ENCODE data around the gene MXRA8. TPM values are rescaled to one million over a fixed set of nuclear protein-coding genes. Genes with fewer than 3 reads are reported as not detected.
A peak's percentile ranks its signal among the peaks of the same experiment; 100 is the strongest.
"Not testable (repeated sequence)": the region's sequence is repeated elsewhere in the genome, so short reads cannot be mapped to it uniquely, and the experiment has no call there.

MXRA8 gene
- total RNA-seq, 1 donor from 2014 or later = 60.0 TPM

GRCh38 chr1:1316199-1316598, 42.2 kb downstream of the MXRA8 start:
- peaks cover 30 to 52% (median 44%) of the 10 kb centered on the region in 3 donors for H3K4me1 ChIP-seq (ENCODE audit: control insufficient read depth in 3 of 3, insufficient read depth in 3 of 3, low read length in 3 of 3)
- peaks cover 45 to 57% (median 46%) of the 10 kb centered on the region in 3 donors for H3K36me3 ChIP-seq (ENCODE audit: control insufficient read depth in 3 of 3, insufficient read depth in 3 of 3, low read length in 3 of 3)
- not testable (repeated sequence) for H3K4me3 ChIP-seq (ENCODE audit: low read length in 3 of 3); H3K27ac ChIP-seq (ENCODE audit: low read depth, low read length); H3K27me3 ChIP-seq (ENCODE audit: control insufficient read depth in 3 of 3, insufficient read depth in 3 of 3, low read length in 3 of 3); H3K9me3 ChIP-seq (ENCODE audit: control insufficient read depth in 3 of 3, low read length in 3 of 3); H3K9ac ChIP-seq (ENCODE audit: low read depth in 1 of 3, low read length in 3 of 3)

- H3K9ac ChIP-seq (ENCODE audit: low read depth in 1 of 3, low read length in 3 of 3) = no peak overlapping the region
- peaks cover 23 to 45% (median 38%) of the 10 kb centered on the region in 3 donors for H3K4me1 ChIP-seq (ENCODE audit: control insufficient read depth in 3 of 3, insufficient read depth in 3 of 3, low read length in 3 of 3)
- H3K36me3 ChIP-seq (ENCODE audit: control insufficient read depth in 3 of 3, insufficient read depth in 3 of 3, low read length in 3 of 3) = peaks cover 49 to 60% (median 50%) of the 10 kb centered on the region in 3 donors
- H3K27me3 ChIP-seq (ENCODE audit: control insufficient read depth in 3 of 3, insufficient read depth in 3 of 3, low read length in 3 of 3) = no peaks in the 10 kb centered on the region
- no peak overlapping the region for H3K27ac ChIP-seq (ENCODE audit: low read depth, low read length)
- no peaks in the 10 kb centered on the region for H3K9me3 ChIP-seq (ENCODE audit: control insufficient read depth in 3 of 3, low read length in 3 of 3)
- H3K4me3 ChIP-seq (ENCODE audit: low read length in 3 of 3) = no peak overlapping the region
These were observed 42.9 kb downstream of the MXRA8 start for GRCh38 chr1:1315435-1315954.

DNA sequence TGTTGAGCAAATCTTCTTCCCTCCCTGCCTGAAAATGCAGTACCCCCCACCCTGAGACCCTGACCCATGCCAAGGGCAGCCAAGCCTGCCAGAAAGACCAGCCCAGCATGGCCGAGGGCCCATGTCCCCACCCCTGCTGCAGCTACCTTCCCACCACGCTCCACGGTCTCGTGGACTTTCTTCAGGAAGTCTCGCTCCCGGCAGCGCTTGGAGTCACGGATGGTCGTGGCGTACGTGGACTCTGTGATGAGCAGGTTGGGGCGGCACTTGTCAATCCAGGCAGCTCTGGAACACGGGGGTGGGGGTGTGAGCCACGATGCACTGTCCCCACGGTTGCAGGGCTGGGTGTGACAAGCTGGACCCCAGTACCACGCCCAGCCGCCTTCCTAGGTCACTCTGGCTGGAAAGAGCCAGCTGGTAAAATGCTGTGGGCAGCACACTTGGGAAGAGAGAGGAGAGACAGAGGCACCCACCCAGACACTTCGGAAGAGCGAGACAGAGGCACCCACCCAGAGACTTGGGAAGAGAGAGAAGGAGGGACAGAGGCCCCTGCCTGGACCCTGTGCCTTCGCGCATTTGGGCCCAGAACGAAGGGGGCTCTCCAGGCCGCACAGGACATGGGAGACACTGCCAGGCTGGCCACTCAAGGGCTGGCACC, 43.5 kb downstream of the MXRA8 start:
- Histone ChIP-seq H3K9ac (ENCODE audit: low read depth in 1 of 3, low read length in 3 of 3) (peak overlapping the region in 1 of 3 donors; percentile 16), H3K27me3 (ENCODE audit: control insufficient read depth in 3 of 3, insufficient read depth in 3 of 3, low read length in 3 of 3) (no peaks in the 10 kb centered on the region), H3K27ac (ENCODE audit: low read depth, low read length) (no peak overlapping the region), H3K4me3 (ENCODE audit: low read length in 3 of 3) (no peak overlapping the region), H3K4me1 (ENCODE audit: control insufficient read depth in 3 of 3, insufficient read depth in 3 of 3, low read length in 3 of 3) (peaks cover 22 to 40% (median 34%) of the 10 kb centered on the region in 3 donors), H3K36me3 (ENCODE audit: control insufficient read depth in 3 of 3, insufficient read depth in 3 of 3, low read length in 3 of 3) (peaks cover 49 to 58% (median 51%) of the 10 kb centered on the region in 3 donors), H3K9me3 (ENCODE audit: control insufficient read depth in 3 of 3, low read length in 3 of 3) (no peaks in the 10 kb centered on the region)

DNA sequence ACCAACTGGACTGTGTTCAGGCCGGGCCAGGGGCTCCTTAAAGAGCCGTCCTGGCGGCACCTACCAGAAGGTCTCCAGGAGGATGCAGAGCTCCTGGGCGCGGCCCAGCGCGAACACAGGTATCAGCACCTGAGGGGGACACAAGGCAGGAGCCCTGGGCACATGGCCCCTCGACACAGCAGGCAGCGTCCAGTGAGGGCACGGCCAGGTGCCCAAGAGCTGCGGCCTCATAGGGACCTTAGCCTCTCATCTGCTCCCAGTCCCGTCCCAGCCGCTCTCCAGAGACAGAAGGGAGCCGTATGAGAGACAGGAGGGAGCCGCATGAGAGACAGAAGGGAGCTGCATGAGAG, 44.1 kb downstream of the MXRA8 start:
- Histone ChIP-seq H3K9me3 (ENCODE audit: control insufficient read depth in 3 of 3, low read length in 3 of 3) (no peaks in the 10 kb centered on the region), H3K9ac (ENCODE audit: low read depth in 1 of 3, low read length in 3 of 3) (no peak overlapping the region), H3K4me1 (ENCODE audit: control insufficient read depth in 3 of 3, insufficient read depth in 3 of 3, low read length in 3 of 3) (peaks cover 28 to 40% (median 33%) of the 10 kb centered on the region in 3 donors), H3K36me3 (ENCODE audit: control insufficient read depth in 3 of 3, insufficient read depth in 3 of 3, low read length in 3 of 3) (peaks cover 48 to 53% (median 50%) of the 10 kb centered on the region in 3 donors), H3K27me3 (ENCODE audit: control insufficient read depth in 3 of 3, insufficient read depth in 3 of 3, low read length in 3 of 3) (no peaks in the 10 kb centered on the region), H3K27ac (ENCODE audit: low read depth, low read length) (no peak overlapping the region), H3K4me3 (ENCODE audit: low read length in 3 of 3) (no peak overlapping the region)

- Histone ChIP-seq H3K4me1 (ENCODE audit: control insufficient read depth in 3 of 3, insufficient read depth in 3 of 3, low read length in 3 of 3) (peaks cover 30 to 38% (median 34%) of the 10 kb centered on the region in 3 donors), H3K9ac (ENCODE audit: low read depth in 1 of 3, low read length in 3 of 3) (peak overlapping the region in 1 of 3 donors; percentile 66), H3K36me3 (ENCODE audit: control insufficient read depth in 3 of 3, insufficient read depth in 3 of 3, low read length in 3 of 3) (peaks cover 43 to 47% (median 45%) of the 10 kb centered on the region in 3 donors), H3K4me3 (ENCODE audit: low read length in 3 of 3) (no peak overlapping the region), H3K27ac (ENCODE audit: low read depth, low read length) (no peak overlapping the region), H3K27me3 (ENCODE audit: control insufficient read depth in 3 of 3, insufficient read depth in 3 of 3, low read length in 3 of 3) (no peaks in the 10 kb centered on the region), H3K9me3 (ENCODE audit: control insufficient read depth in 3 of 3, low read length in 3 of 3) (no peaks in the 10 kb centered on the region)
These were observed 44.7 kb downstream of the MXRA8 start for GRCh38 chr1:1313500-1314236.

DNA sequence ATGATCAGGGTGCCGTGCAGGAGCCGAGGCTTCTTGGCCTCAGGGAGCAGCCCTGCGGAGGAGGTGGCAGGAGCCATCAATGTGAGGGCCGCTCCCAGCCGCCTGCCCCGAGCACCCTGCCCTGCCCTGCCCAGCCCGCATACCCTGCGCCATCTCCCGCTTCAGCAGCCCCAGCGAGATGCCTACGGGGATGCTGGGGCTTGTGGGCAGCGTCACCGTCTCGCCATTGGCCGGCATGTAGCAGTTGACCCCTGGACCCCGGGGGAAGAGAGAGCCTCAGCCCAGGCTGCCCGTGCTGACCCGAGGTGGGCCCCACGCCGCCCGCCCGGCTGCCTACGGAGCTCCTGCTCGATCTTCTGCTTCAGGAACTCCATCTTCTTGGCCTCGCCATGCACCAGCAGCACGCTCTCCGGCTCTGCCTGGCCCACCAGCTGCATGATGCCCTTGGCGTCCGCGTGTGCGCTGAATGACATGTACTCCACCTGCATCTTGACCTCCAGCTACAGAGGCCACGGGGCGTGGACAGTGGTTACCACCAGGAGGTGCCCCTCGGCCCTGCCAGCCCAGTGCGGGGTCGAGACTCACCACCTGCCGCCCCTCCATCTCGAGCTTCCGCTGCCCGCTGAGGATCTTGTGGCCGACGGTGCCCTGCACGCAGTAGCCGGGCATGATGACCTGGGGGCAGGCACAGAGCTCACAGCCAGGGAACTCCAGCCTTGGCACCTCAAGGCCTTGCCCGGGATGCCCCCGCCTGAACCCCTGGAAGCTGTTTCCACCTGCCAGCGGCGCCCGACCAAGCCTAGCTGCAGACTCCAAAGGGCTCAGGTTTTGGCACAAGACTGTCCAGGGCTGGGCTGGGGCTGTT, 45.7 kb downstream of the MXRA8 start:
- Histone ChIP-seq H3K9me3 (ENCODE audit: control insufficient read depth in 3 of 3, low read length in 3 of 3) (no peaks in the 10 kb centered on the region), H3K27me3 (ENCODE audit: control insufficient read depth in 3 of 3, insufficient read depth in 3 of 3, low read length in 3 of 3) (no peaks in the 10 kb centered on the region), H3K4me3 (ENCODE audit: low read length in 3 of 3) (no peak overlapping the region), H3K9ac (ENCODE audit: low read depth in 1 of 3, low read length in 3 of 3) (peak overlapping the region in 1 of 3 donors; percentile 66), H3K36me3 (ENCODE audit: control insufficient read depth in 3 of 3, insufficient read depth in 3 of 3, low read length in 3 of 3) (peaks cover 43 to 47% (median 44%) of the 10 kb centered on the region in 3 donors), H3K27ac (ENCODE audit: low read depth, low read length) (no peak overlapping the region), H3K4me1 (ENCODE audit: control insufficient read depth in 3 of 3, insufficient read depth in 3 of 3, low read length in 3 of 3) (peaks cover 22 to 28% (median 27%) of the 10 kb centered on the region in 3 donors)

DNA sequence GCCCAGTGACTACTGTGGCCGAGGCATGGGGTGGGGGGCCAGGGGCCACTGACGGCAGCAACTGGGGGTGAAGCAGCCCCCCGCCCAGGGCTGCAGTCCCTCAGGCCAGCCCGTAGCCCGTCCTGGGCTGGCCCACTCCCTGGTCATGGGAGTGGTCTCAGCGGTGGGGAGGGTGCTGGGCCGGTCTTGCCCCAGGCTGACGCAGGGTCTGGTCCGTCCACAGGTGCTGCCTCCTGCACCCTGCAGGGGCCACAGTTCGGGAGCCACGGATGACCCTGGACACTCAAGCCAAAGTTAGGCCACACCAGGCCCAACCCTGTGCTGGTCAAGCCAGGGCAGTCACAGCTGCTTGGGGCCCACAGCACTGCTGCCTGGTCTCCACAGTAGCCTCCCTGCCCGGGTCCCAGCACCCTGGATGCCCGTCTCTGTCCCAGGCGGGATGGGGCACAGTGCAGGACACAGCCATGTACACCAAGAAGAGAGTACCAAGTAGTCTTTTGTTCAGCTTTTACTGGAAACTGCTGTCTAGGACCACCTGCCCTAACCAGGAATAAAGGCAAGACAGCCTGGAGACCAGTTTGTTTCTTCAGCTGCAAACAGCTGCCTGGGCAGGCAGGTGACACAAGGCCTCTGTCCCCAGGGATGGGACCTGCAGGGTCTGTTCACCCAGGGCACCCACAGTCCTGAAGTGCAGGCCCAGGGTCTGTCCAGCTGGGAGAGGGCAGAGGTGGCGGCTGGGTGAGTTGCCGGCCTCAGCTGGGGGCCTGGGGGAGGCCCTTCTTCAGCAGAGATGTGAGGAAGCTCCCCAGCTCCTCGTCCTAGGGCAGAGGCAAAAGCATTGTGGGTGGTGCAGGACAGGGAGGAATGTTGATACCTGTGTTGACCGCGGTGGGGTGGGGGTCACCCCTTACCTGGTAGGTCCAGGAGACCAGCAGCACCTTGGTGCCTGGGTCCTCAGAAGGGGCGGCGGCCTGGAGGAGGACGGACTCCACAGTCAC, 46.9 kb downstream of the MXRA8 start:
- Histone ChIP-seq H3K36me3 (ENCODE audit: control insufficient read depth in 3 of 3, insufficient read depth in 3 of 3, low read length in 3 of 3) (peaks cover 39 to 45% (median 42%) of the 10 kb centered on the region in 3 donors), H3K9ac (ENCODE audit: low read depth in 1 of 3, low read length in 3 of 3) (no peak overlapping the region), H3K4me3 (ENCODE audit: low read length in 3 of 3) (no peak overlapping the region), H3K4me1 (ENCODE audit: control insufficient read depth in 3 of 3, insufficient read depth in 3 of 3, low read length in 3 of 3) (peaks cover 27 to 34% (median 32%) of the 10 kb centered on the region in 3 donors), H3K27ac (ENCODE audit: low read depth, low read length) (no peak overlapping the region), H3K27me3 (ENCODE audit: control insufficient read depth in 3 of 3, insufficient read depth in 3 of 3, low read length in 3 of 3) (no peaks in the 10 kb centered on the region), H3K9me3 (ENCODE audit: control insufficient read depth in 3 of 3, low read length in 3 of 3) (no peaks in the 10 kb centered on the region)

GRCh38 chr1:1310476-1311053, 47.8 kb downstream of the MXRA8 start:
- H3K27me3 ChIP-seq (ENCODE audit: control insufficient read depth in 3 of 3, insufficient read depth in 3 of 3, low read length in 3 of 3) = no peaks in the 10 kb centered on the region
- peak overlapping the region in 1 of 3 donors; percentile 16 for H3K9ac ChIP-seq (ENCODE audit: low read depth in 1 of 3, low read length in 3 of 3)
- no peak overlapping the region for H3K4me3 ChIP-seq (ENCODE audit: low read length in 3 of 3)
- H3K27ac ChIP-seq (ENCODE audit: low read depth, low read length) = no peak overlapping the region
- H3K4me1 ChIP-seq (ENCODE audit: control insufficient read depth in 3 of 3, insufficient read depth in 3 of 3, low read length in 3 of 3) = peaks cover 35 to 42% (median 41%) of the 10 kb centered on the region in 3 donors
- no peaks in the 10 kb centered on the region for H3K9me3 ChIP-seq (ENCODE audit: control insufficient read depth in 3 of 3, low read length in 3 of 3)
- peaks cover 39 to 45% (median 42%) of the 10 kb centered on the region in 3 donors for H3K36me3 ChIP-seq (ENCODE audit: control insufficient read depth in 3 of 3, insufficient read depth in 3 of 3, low read length in 3 of 3)

GRCh38 chr1:1310109-1310385, 48.3 kb downstream of the MXRA8 start:
- peaks cover 36 to 43% (median 39%) of the 10 kb centered on the region in 3 donors for H3K36me3 ChIP-seq (ENCODE audit: control insufficient read depth in 3 of 3, insufficient read depth in 3 of 3, low read length in 3 of 3)
- no peak overlapping the region for H3K27ac ChIP-seq (ENCODE audit: low read depth, low read length)
- no peaks in the 10 kb centered on the region for H3K9me3 ChIP-seq (ENCODE audit: control insufficient read depth in 3 of 3, low read length in 3 of 3)
- H3K4me3 ChIP-seq (ENCODE audit: low read length in 3 of 3) = no peak overlapping the region
- no peaks in the 10 kb centered on the region for H3K27me3 ChIP-seq (ENCODE audit: control insufficient read depth in 3 of 3, insufficient read depth in 3 of 3, low read length in 3 of 3)
- peaks cover 40 to 47% (median 46%) of the 10 kb centered on the region in 3 donors for H3K4me1 ChIP-seq (ENCODE audit: control insufficient read depth in 3 of 3, insufficient read depth in 3 of 3, low read length in 3 of 3)
- H3K9ac ChIP-seq (ENCODE audit: low read depth in 1 of 3, low read length in 3 of 3) = peak overlapping the region in 1 of 3 donors; percentile 86
